Activated naive CD4-positive, alpha-beta T cell treated with anti-CD3 and anti-CD28 coated beads for 36 hours (primary cell): Measurements from ENCODE around the gene UBE2Q1. TPM values are rescaled to one million over a fixed set of nuclear protein-coding genes. Genes with fewer than 3 reads are reported as not detected.
"Not testable (repeated sequence)": the region's sequence is repeated elsewhere in the genome, so short reads cannot be mapped to it uniquely, and the experiment has no call there.

ENCODE experiments used
- CTCF ChIA-PET: fragments of 350-600 bp; sonication (Branson Sonifier 250); formaldehyde crosslinking; loops from one replicate; lab custom pipeline; 2021; ENCODE audit warnings: antibody characterized with exemption; lab: Charles Lee
- DNase-seq: peaks from one replicate; pipeline ENCODE4 v3.0.0-alpha.2; 2020
- H3K27ac Mint-ChIP-seq: one replicate; pipeline ENCODE4 v1.8.0; 2021; ENCODE audit warnings: mild to moderate bottlenecking, mixed read lengths
- H3K27me3 Mint-ChIP-seq: one replicate; pipeline ENCODE4 v1.8.0; 2021; ENCODE audit warnings: low read depth, mixed read lengths
- H3K36me3 Mint-ChIP-seq: one replicate; pipeline ENCODE4 v1.8.0; 2021; ENCODE audit warnings: low read depth, mixed read lengths
- H3K4me1 Mint-ChIP-seq: one replicate; pipeline ENCODE4 v1.8.0; 2021; ENCODE audit warnings: low read depth, mixed read lengths
- H3K4me3 Mint-ChIP-seq: one replicate; pipeline ENCODE4 v1.8.0; 2021; ENCODE audit warnings: mild to moderate bottlenecking, moderate library complexity, mixed read lengths
- H3K9me3 Mint-ChIP-seq: one replicate; pipeline ENCODE4 v1.8.0; 2021; ENCODE audit warnings: mixed read lengths
- intact Hi-C: fragments of 100-400 bp; cut with micrococcal nuclease; formaldehyde crosslinking; loops from one replicate; pipeline ENCODE4 v1.15.1; 2023
- total RNA-seq, 2 experiments: library from RNA; stranded (reverse); gene quantifications; one replicate each; pipeline ENCODE4 v1.2.3, GENCODE V29; 2021

UBE2Q1 gene
- total RNA-seq, 2 experiments from 2014 or later: 79.2 to 84.6 TPM

DNA sequence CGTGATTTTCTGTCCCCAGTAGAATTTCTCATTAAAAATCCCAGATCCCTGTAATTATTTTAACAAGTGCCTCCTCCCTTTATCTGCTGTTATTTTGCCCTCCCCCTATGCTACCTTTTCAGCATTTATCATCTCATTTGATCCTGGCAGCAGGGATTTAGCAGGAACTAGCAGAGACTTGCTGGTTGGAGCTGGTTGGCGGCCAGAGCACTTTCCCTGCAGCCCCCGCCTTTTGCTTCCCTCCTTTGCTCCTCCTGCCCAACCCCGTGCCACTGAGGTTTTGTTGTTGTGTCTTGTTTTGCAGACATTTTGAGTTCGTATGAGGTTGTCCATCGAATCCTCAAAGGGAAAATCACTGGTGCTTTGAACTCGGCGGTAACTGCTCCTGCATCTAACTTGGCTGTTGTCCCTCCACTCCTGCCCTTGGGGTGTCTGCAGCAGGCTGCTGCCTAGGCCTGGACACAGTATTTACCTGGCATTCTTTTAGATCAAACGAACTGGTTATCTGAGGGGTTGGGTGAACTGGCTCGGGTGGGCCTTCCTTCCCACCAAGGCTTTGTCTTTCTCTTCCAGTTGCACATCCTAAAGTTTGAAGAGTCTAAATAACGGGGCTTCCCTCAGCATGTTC is 11.2 kb downstream of the UBE2Q1 start:
- Mint-ChIP-seq H3K27ac (no peak overlapping the region), H3K9me3 (no peaks in the 10 kb centered on the region), H3K4me1 (peaks cover 21% of the 10 kb centered on the region), H3K27me3 (no peaks in the 10 kb centered on the region), H3K36me3 (peaks cover 20% of the 10 kb centered on the region), H3K4me3 (no peak overlapping the region)
- CTCF ChIA-PET: interaction anchor here (0.6 to 3.0 kb wide), 36 partner anchors 8 to 348 kb away, joined by 3 to 89 read pairs (median 4); no protein-coding TSS in a partner anchor
- DNase-seq: no peak
- intact Hi-C loops: loop anchor here (2.0 to 5.0 kb wide), 3 partner anchors 194 to 360 kb away; no protein-coding TSS in a partner anchor

DNA sequence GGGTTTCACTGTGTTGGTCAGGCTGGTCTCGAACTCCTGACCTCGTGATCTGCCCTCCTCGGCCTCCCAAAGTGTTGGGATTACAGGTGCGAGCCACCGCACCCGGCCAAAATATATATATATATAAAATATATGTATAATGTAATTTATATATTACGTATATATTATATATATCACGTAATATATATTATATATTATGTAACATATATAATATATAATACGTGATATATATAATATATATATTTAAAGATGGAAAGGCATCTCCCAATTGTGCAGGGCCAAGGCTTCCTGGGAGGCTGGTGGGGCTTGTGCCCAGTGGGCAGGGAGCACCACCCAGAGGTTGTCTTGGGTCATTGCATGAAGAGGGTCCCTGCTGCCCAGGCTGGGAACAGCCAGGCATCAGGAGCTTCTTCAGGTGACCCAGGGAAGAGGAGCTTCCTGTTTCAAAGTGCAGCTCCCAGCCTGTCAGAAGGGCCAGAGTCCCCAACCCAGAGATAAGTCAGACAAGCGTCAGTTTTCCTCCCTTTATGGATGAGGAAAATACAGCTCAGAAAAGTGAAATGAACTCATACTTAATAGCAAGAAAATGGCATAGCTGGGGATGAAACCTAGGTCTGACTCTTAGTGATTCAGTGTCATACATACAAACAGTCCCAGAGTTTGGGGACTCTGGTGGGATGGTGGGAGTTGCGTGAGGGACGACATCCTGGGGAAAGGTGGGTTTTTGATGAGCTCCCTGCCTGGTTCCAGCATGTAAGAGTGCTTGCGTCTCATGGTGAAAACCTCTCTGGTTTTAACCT is 12.0 kb downstream of the UBE2Q1 start:
- intact Hi-C loops: loop anchor here (1.0 to 5.0 kb wide), 5 partner anchors 67 to 359 kb away; partner anchors contain the start of gene IL6R
- H3K27ac Mint-ChIP-seq: no peak overlapping the region

DNA sequence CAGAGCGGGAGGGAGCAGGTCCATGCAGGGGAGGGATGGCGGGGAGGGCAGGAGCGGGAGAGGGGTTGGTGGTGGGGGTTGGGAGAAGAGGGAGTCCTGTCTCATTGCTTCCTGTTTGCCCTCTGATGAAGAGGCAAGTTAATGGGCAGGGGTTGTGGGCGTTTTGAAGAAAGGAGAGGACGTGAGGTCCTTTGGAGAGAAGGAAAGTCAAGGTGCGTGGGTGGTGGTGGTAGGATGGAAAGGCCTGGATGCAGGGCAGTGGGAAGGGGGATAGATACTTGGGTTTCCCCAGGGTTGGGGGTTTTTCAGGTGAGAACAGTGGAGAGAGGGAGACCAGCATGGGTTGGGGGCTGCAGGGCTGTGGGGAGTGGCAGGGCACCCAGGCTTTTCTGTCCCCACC is 17.2 kb downstream of the UBE2Q1 start:
- H3K9me3 Mint-ChIP-seq: no peaks in the 10 kb centered on the region
- H3K27ac Mint-ChIP-seq: no peak overlapping the region
- CTCF ChIA-PET: no interaction called here
- intact Hi-C loops: no loop called here
- DNase-seq: no peak
- H3K4me3 Mint-ChIP-seq: no peak overlapping the region
- H3K4me1 Mint-ChIP-seq: no peaks in the 10 kb centered on the region
- H3K27me3 Mint-ChIP-seq: no peaks in the 10 kb centered on the region
- no peaks in the 10 kb centered on the region for H3K36me3 Mint-ChIP-seq

More for the DNA sequence above, 12.0 kb downstream of the UBE2Q1 start:
- Mint-ChIP-seq H3K4me3 (no peak overlapping the region), H3K9me3 (no peaks in the 10 kb centered on the region), H3K27me3 (no peaks in the 10 kb centered on the region), H3K4me1 (peaks cover 21% of the 10 kb centered on the region), H3K36me3 (peaks cover 16% of the 10 kb centered on the region)
- CTCF ChIA-PET: interaction anchor here (0.6 to 3.0 kb wide), 39 partner anchors 9 to 347 kb away, joined by 3 to 89 read pairs (median 4); partner anchors contain the start of gene ATP8B2
- peak; percentile 77 for DNase-seq

DNA sequence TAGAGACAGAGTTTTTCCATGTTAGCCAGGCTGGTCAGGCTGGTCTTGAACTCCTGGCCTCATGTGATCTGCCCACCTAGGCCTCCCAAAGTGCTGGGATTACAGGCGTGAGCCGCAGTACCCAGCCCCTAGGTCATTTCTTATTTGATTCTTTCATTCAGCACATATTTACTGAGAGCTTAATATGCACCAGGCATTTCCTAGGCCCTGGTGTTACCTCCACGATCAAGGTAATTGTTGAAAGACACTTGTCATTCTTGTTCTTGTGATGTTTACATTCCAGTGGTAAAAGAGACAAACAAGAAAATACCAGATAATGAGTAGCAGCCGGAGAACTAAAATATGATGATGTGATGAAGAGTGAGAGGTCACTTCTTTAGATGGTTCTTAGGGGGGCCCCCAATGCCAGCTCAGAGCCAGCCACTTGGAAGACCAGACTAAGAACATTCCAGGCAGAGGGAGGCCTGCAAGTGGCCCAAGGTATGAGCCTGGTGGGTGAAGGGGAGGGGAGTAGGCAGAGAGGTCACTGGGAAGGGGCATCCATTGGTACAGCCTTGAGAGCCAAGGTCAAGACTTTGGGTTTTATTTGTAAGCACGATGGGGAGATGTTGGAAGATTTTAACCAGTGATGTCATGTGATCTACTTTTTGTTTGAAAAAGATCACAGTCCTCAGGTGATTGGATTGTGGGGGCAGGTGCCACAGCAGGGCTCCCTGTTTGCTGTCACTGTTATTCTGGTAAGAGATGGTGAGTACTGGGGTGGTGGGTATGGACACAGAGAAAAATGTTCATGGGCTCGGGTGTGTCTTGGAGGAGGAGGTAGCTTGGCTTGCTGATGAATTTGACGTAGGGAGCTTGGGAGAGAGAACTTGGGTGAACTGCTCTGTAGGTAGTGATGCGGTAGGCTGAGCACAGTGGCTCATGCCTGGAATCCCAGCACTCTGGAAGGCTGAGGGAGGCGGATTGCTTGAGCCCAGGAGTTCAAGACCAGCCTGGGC is 18.7 kb downstream of the UBE2Q1 start:
- Mint-ChIP-seq H3K27me3 (no peaks in the 10 kb centered on the region), H3K4me3 (no peak overlapping the region), H3K4me1 (no peaks in the 10 kb centered on the region), H3K36me3 (no peaks in the 10 kb centered on the region), H3K27ac (no peak overlapping the region), H3K9me3 (peaks cover 3% of the 10 kb centered on the region)
- CTCF ChIA-PET: interaction anchor here (0.8 to 1.0 kb wide), 2 partner anchors 60 to 136 kb away, joined by 3 read pairs; no protein-coding TSS in a partner anchor
- DNase-seq: no peak
- intact Hi-C loops: no loop called here

DNA sequence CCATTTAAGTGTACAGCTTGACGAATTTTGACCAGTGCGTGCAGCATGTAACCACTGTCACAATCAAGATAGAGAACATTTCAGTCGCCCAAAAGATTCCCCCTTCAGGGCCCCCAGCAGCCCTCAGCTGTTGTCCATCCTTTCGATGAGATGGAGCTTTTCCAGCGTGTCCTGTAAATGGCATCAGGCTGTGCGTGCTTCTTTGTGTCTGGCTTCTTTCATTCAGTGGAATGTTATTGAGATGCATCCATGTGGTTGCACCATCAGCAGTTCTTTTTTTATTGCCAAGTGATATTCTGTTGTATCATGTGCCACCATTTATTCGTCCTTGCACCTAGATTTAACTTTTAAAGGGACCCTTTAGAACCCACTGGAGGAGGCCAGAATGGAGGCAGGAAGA is 21.9 kb downstream of the UBE2Q1 start:
- intact Hi-C loops: no loop called here
- no peaks in the 10 kb centered on the region for H3K4me1 Mint-ChIP-seq
- CTCF ChIA-PET: interaction anchor here (1.2 kb wide), 1 partner anchor 10 kb away, joined by 3 read pairs; no protein-coding TSS in a partner anchor

DNA sequence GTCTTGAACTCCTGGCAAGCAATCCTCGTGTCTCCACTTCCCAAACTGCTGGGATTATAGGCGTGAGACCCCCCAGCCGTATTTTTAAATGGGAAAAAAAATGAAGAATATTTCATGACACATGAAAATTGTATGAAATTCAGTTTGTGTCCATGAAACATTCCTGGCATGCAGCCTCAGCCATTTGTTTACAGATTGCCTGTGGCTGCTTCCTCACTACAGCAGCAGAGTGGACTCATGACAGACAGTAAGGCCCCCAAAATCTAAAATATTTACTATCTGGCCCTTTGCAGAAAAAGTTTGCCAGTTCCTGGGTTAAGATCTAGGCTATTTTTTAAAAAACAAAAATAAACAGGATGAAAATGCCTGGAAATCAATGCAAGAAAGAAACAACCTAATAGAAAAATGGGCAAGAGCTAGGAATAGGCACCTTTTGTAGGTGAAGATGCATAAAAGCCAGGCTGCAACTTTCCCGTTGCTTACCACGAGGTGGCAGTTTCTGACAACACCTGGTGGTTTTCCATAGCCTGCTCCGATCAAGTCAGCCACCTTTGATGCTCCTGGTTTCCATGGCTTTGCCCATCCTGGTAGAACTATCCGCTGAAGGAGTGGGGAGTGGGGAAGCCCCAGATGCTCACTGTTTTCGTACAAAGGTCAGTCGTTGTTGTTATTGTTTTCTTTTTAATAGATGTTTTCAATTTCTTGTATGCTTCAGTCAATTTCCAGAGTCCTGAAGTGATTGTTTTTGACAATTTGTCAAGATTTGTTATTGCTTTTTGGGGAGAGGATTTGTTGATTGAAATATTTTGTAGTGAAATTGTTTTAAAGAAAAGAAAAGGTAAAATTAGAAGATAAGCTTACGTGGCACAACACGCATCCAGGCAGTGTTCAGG is 24.3 kb downstream of the UBE2Q1 start:
- CTCF ChIA-PET: interaction anchor here (1.4 kb wide), 1 partner anchor 12 kb away, joined by 3 read pairs; no protein-coding TSS in a partner anchor
- Mint-ChIP-seq H3K4me1 (no peaks in the 10 kb centered on the region), H3K36me3 (no peaks in the 10 kb centered on the region), H3K27ac (no peak overlapping the region), H3K4me3 (no peak overlapping the region), H3K9me3 (peaks cover 3% of the 10 kb centered on the region), H3K27me3 (no peaks in the 10 kb centered on the region)
- intact Hi-C loops: no loop called here
- DNase-seq: no peak

More for the DNA sequence above, 21.9 kb downstream of the UBE2Q1 start:
- no peak for DNase-seq
- Mint-ChIP-seq H3K27me3 (no peaks in the 10 kb centered on the region), H3K27ac (no peak overlapping the region), H3K4me3 (no peak overlapping the region), H3K36me3 (no peaks in the 10 kb centered on the region), H3K9me3 (peaks cover 3% of the 10 kb centered on the region)

DNA sequence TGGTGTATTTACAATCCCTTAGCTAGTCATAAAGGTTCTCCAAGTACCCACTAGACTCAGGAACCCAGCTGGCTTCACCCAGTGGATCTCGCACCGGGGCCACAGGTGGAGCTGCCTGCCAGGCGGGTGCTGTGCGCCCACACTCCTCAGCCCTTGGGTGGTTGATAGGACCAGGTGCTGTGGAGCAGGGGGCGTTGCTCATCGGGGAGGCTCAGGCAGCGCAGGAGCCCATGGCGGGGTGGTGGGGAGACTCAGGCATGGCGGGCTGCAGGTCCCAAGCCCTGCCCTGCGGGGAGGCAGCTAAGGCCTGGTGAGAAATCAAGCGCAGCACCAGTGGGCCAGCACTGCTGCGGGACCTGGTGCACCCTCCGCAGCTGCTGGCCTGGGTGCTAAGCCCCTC is 26.5 kb downstream of the UBE2Q1 start:
- H3K4me3 Mint-ChIP-seq, H3K27ac Mint-ChIP-seq, H3K36me3 Mint-ChIP-seq, H3K9me3 Mint-ChIP-seq, intact Hi-C loops, CTCF ChIA-PET, H3K4me1 Mint-ChIP-seq, DNase-seq, H3K27me3 Mint-ChIP-seq: not testable (repeated sequence)

DNA sequence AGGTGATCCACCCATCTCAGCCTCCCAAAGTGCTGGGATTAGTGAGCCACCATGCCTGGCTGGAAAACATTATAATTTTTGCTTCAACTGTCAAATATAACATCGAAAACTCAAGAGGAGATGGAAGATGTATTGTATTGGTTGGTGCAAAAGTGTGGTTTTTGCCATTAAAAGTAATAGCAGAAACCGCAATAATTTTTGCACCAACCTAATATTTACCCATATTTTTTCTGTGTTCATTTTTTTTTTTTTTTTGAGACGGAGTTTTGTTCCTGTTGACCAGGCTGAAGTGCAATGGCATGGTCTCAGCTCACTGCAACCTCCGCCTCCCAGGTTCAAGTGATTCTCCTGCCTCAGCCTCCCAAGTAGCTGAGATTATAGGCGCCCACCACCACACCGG is 29.2 kb downstream of the UBE2Q1 start:
- intact Hi-C loops: no loop called here
- H3K36me3 Mint-ChIP-seq: no peaks in the 10 kb centered on the region
- DNase-seq: no peak
- H3K27ac Mint-ChIP-seq: no peak overlapping the region
- no peak overlapping the region for H3K4me3 Mint-ChIP-seq
- CTCF ChIA-PET: interaction anchor here (1.2 kb wide), 1 partner anchor 50 kb away, joined by 3 read pairs; no protein-coding TSS in a partner anchor
- peaks cover 4% of the 10 kb centered on the region for H3K27me3 Mint-ChIP-seq
- H3K9me3 Mint-ChIP-seq: no peaks in the 10 kb centered on the region
- no peaks in the 10 kb centered on the region for H3K4me1 Mint-ChIP-seq

DNA sequence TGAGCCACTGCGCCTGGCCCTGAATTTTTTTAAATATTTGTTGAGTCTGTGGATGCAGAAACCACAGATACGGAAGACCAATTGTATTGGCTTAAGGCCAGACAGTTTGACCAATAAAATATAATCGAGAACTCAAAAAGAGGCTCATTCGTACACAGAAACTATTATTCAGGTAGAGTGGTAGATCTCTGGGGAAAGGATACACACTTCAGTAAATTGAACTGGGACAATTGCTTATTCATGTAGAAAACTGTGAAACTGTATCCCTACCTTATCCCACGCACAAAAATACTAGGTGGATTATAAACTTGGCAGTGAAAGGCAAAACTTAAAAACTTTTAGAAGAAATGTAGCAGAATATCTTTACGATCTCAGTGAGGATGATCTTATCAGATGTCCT is 31.3 kb downstream of the UBE2Q1 start:
- Mint-ChIP-seq H3K27ac (no peak overlapping the region), H3K4me3 (no peak overlapping the region), H3K4me1 (no peaks in the 10 kb centered on the region), H3K9me3 (no peaks in the 10 kb centered on the region), H3K36me3 (no peaks in the 10 kb centered on the region), H3K27me3 (peaks cover 5% of the 10 kb centered on the region)
- DNase-seq: no peak
- CTCF ChIA-PET: no interaction called here
- intact Hi-C loops: no loop called here

DNA sequence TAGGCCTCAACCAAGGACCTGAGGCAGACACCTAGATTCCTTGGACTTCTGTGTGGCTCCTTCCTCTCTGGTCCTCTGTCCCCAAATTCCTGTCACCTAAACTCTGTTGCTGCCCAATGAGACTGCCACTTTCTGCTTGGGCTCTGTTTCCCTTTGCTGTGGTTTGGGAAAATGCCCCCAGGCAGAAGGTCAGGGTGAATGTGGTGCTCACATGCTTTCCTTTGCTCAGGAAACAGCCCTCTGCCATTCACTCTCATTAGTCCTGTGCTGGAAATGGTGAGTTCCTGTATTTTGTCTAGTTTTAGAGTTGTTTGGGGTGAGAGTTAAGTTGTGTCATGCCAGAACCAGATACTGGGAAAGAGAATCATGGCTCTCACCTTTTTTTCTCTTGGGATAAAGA is 33.6 kb downstream of the UBE2Q1 start:
- peaks cover 2% of the 10 kb centered on the region for H3K4me1 Mint-ChIP-seq
- CTCF ChIA-PET: interaction anchor here (1.0 kb wide), 1 partner anchor 354 kb away, joined by 3 read pairs; no protein-coding TSS in a partner anchor
- no peaks in the 10 kb centered on the region for H3K9me3 Mint-ChIP-seq
- H3K4me3 Mint-ChIP-seq: no peak overlapping the region
- no peaks in the 10 kb centered on the region for H3K36me3 Mint-ChIP-seq
- no peak for DNase-seq
- no peak overlapping the region for H3K27ac Mint-ChIP-seq
- H3K27me3 Mint-ChIP-seq: peaks cover 5% of the 10 kb centered on the region
- intact Hi-C loops: no loop called here

DNA sequence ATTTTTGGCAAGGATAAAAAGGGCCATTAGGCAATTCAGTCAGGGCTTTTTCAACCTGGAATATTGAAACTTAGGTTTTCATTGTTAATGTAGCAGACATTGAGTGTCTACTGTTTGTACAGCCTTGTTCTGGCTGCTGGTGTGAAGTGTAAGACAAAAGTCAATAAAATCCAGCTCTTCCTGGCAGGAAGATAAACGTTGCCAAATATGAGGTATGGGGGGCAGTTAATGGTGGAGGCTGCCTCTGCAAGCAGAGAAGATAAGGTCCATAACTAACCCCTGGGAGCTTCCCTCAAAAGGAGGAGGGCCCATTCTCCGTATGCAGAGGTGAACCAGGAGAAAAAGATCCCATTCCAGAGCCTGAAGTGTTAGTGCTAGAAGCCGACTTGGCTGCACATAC is 36.8 kb downstream of the UBE2Q1 start:
- CTCF ChIA-PET: interaction anchor here (1.4 kb wide), 1 partner anchor 15 kb away, joined by 3 read pairs; no protein-coding TSS in a partner anchor
- no peak for DNase-seq
- intact Hi-C loops: no loop called here
- no peak overlapping the region for H3K27ac Mint-ChIP-seq
- no peak overlapping the region for H3K4me3 Mint-ChIP-seq
- no peaks in the 10 kb centered on the region for H3K9me3 Mint-ChIP-seq
- H3K36me3 Mint-ChIP-seq: no peaks in the 10 kb centered on the region
- peaks cover 2% of the 10 kb centered on the region for H3K4me1 Mint-ChIP-seq
- H3K27me3 Mint-ChIP-seq: peaks cover 5% of the 10 kb centered on the region
